H1 (cell line): Measurements from ENCODE around the gene NPHP4. TPM values are rescaled to one million over a fixed set of nuclear protein-coding genes. Genes with fewer than 3 reads are reported as not detected.

Experiments used
- ATF3 ChIP-seq: IDR thresholded peaks from 2 replicates; pipeline ENCODE4 v1.6.1; 2011; ENCODE audit warnings: low read depth, mild to moderate bottlenecking, low read length; ENCODE audit not compliant: insufficient read depth
- EP300 ChIP-seq, 2 experiments: IDR thresholded peaks; 1 replicate in 1 of 2; 2 replicates in 1 of 2; pipeline ENCODE4 v1.6.1; 2011 to 2012; ENCODE audit warnings: low read depth in 2 of 2, low read length in 2 of 2, mild to moderate bottlenecking in 2 of 2, borderline replicate concordance in 1 of 2, inconsistent platforms in 1 of 2, moderate library complexity in 1 of 2
- HDAC2 ChIP-seq, 2 experiments: fragments of 300-600 bp in 1 of 2; sonication (generic) in 1 of 2; IDR thresholded peaks; 2 replicates each; pipeline ENCODE4 v1.6.1; 2011 to 2012; ENCODE audit warnings: low read depth in 2 of 2, low read length in 2 of 2, mild to moderate bottlenecking in 2 of 2, moderate library complexity in 2 of 2, borderline replicate concordance in 1 of 2, inconsistent platforms in 1 of 2
- JUN ChIP-seq: IDR thresholded peaks from 2 replicates; pipeline ENCODE4 v1.6.1; 2011; ENCODE audit warnings: low read depth, mild to moderate bottlenecking, improper control_type of control experiment, low read length
- RXRA ChIP-seq: IDR thresholded peaks from 2 replicates; pipeline ENCODE4 v1.6.1; 2011; ENCODE audit warnings: low read depth, mild to moderate bottlenecking, low read length, moderate library complexity; ENCODE audit not compliant: insufficient read depth
- SIN3A ChIP-seq, 2 experiments: IDR thresholded peaks in 1 of 2; conservative IDR thresholded peaks in 1 of 2; 2 replicates each; pipeline ENCODE4 v1.6.1; 2011 to 2012; ENCODE audit warnings: low read length in 2 of 2, improper control_type of control experiment in 1 of 2, low read depth in 1 of 2, mild to moderate bottlenecking in 1 of 2
- SIRT6 ChIP-seq: IDR thresholded peaks from one replicate; pipeline ENCODE4 v1.7.1; 2012; ENCODE audit warnings: low read length, inconsistent platforms
- TAF1 ChIP-seq: IDR thresholded peaks from 2 replicates; pipeline ENCODE4 v1.6.1; 2011; ENCODE audit warnings: mild to moderate bottlenecking, low read depth, low read length
- TAF7 ChIP-seq: optimal IDR thresholded peaks from 2 replicates; pipeline ENCODE3; 2011; ENCODE audit warnings: low read depth, mild to moderate bottlenecking, inconsistent platforms, low read length, moderate library complexity, borderline replicate concordance
- polyA plus RNA-seq, 7 experiments: library from polyadenylated mRNA; depleted of rRNA in 3 of 7; stranded (reverse) in 5 of 7; unstranded in 2 of 7; fragments of >200 nt in 5 of 7; fragments of 200-250 nt in 2 of 7; gene quantifications; 1 replicate in 5 of 7; 2 replicates in 1 of 7; 4 replicates in 1 of 7; pipeline versions ENCODE4 v1.2.1 to v1.2.3, GENCODE V29; 2011 to 2013; ENCODE audit warnings: missing spikeins in 2 of 7, mixed read lengths in 2 of 7
- total RNA-seq: library from RNA; stranded (reverse); fragmentation: NEBNext Ultra II Directional; extraction: Animal tissue kit (Norgen Biotek cat#: 25700); gene quantifications from 2 replicates; pipeline ENCODE4 v1.2.1, GENCODE V29; 2021
- TF ChIP-seq, protein P1 (sequence below): fragments of 300-600 bp; sonication (generic); IDR thresholded peaks from 2 replicates; pipeline ENCODE4 v1.7.1; 2012; ENCODE audit warnings: low read length, moderate library complexity, mild to moderate bottlenecking, inconsistent platforms; ENCODE audit not compliant: insufficient replicate concordance

The NPHP4 gene
- total and polyA plus RNA-seq, 2 of the 8 experiments (the other 6 are each of a cell fraction or from before 2014, with no cell fraction given): 5.8 to 14.0 TPM

GRCh38 chr1:5960336-5960735, 31.9 kb downstream of the NPHP4 start (continued):
- TF ChIP-seq, protein P1, sequence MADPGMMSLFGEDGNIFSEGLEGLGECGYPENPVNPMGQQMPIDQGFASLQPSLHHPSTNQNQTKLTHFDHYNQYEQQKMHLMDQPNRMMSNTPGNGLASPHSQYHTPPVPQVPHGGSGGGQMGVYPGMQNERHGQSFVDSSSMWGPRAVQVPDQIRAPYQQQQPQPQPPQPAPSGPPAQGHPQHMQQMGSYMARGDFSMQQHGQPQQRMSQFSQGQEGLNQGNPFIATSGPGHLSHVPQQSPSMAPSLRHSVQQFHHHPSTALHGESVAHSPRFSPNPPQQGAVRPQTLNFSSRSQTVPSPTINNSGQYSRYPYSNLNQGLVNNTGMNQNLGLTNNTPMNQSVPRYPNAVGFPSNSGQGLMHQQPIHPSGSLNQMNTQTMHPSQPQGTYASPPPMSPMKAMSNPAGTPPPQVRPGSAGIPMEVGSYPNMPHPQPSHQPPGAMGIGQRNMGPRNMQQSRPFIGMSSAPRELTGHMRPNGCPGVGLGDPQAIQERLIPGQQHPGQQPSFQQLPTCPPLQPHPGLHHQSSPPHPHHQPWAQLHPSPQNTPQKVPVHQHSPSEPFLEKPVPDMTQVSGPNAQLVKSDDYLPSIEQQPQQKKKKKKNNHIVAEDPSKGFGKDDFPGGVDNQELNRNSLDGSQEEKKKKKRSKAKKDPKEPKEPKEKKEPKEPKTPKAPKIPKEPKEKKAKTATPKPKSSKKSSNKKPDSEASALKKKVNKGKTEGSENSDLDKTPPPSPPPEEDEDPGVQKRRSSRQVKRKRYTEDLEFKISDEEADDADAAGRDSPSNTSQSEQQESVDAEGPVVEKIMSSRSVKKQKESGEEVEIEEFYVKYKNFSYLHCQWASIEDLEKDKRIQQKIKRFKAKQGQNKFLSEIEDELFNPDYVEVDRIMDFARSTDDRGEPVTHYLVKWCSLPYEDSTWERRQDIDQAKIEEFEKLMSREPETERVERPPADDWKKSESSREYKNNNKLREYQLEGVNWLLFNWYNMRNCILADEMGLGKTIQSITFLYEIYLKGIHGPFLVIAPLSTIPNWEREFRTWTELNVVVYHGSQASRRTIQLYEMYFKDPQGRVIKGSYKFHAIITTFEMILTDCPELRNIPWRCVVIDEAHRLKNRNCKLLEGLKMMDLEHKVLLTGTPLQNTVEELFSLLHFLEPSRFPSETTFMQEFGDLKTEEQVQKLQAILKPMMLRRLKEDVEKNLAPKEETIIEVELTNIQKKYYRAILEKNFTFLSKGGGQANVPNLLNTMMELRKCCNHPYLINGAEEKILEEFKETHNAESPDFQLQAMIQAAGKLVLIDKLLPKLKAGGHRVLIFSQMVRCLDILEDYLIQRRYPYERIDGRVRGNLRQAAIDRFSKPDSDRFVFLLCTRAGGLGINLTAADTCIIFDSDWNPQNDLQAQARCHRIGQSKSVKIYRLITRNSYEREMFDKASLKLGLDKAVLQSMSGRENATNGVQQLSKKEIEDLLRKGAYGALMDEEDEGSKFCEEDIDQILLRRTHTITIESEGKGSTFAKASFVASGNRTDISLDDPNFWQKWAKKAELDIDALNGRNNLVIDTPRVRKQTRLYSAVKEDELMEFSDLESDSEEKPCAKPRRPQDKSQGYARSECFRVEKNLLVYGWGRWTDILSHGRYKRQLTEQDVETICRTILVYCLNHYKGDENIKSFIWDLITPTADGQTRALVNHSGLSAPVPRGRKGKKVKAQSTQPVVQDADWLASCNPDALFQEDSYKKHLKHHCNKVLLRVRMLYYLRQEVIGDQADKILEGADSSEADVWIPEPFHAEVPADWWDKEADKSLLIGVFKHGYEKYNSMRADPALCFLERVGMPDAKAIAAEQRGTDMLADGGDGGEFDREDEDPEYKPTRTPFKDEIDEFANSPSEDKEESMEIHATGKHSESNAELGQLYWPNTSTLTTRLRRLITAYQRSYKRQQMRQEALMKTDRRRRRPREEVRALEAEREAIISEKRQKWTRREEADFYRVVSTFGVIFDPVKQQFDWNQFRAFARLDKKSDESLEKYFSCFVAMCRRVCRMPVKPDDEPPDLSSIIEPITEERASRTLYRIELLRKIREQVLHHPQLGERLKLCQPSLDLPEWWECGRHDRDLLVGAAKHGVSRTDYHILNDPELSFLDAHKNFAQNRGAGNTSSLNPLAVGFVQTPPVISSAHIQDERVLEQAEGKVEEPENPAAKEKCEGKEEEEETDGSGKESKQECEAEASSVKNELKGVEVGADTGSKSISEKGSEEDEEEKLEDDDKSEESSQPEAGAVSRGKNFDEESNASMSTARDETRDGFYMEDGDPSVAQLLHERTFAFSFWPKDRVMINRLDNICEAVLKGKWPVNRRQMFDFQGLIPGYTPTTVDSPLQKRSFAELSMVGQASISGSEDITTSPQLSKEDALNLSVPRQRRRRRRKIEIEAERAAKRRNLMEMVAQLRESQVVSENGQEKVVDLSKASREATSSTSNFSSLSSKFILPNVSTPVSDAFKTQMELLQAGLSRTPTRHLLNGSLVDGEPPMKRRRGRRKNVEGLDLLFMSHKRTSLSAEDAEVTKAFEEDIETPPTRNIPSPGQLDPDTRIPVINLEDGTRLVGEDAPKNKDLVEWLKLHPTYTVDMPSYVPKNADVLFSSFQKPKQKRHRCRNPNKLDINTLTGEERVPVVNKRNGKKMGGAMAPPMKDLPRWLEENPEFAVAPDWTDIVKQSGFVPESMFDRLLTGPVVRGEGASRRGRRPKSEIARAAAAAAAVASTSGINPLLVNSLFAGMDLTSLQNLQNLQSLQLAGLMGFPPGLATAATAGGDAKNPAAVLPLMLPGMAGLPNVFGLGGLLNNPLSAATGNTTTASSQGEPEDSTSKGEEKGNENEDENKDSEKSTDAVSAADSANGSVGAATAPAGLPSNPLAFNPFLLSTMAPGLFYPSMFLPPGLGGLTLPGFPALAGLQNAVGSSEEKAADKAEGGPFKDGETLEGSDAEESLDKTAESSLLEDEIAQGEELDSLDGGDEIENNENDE: no peak
- TF ChIP-seq SIN3A (conservative IDR thresholded peaks at IDR 0.05 in 1 of 2, IDR thresholded peaks at IDR 0.05 in 1 of 2; ENCODE audit: low read depth in 1 of 2, low read length in 2 of 2) (no peak), EP300 (IDR thresholded peaks at IDR 0.05; ENCODE audit: borderline replicate concordance in 1 of 2, low read depth in 2 of 2, low read length in 2 of 2) (no peak), TAF1 (no peak), TAF7 (no peak), JUN (no peak), HDAC2 (IDR thresholded peaks at IDR 0.05; ENCODE audit: borderline replicate concordance in 1 of 2, low read depth in 2 of 2, low read length in 2 of 2) (no peak), RXRA (no peak), ATF3 (no peak), SIRT6 (no peak)
